Epithelial cell of proximal tubule (primary cell): Measurements from ENCODE around the gene PLCH2. TPM values are rescaled to one million over a fixed set of nuclear protein-coding genes. Genes with fewer than 3 reads are reported as not detected.

Source experiments
- DNase-seq: peaks from one replicate; pipeline ENCODE4 v3.0.0-alpha.2; 2011; ENCODE audit warnings: low read depth
- H3K4me3 ChIP-seq: 2 replicates; pipeline ENCODE4 v1.5.1; 2011; ENCODE audit warnings: low read depth, mild to moderate bottlenecking, low read length
- total RNA-seq: library from RNA; depleted of rRNA; stranded (reverse); fragments of >200 nt; gene quantifications from 2 replicates; pipeline ENCODE4 v1.2.3, GENCODE V29; 2015
- TF ChIP-seq, protein P1 (sequence below): conservative IDR thresholded peaks from 2 replicates; pipeline ENCODE4 v1.5.1; 2012; ENCODE audit warnings: low read depth, mild to moderate bottlenecking, low read length

The PLCH2 gene
- total RNA-seq, 1 donor from 2014 or later: 0.12 TPM

- TF ChIP-seq, protein P1, sequence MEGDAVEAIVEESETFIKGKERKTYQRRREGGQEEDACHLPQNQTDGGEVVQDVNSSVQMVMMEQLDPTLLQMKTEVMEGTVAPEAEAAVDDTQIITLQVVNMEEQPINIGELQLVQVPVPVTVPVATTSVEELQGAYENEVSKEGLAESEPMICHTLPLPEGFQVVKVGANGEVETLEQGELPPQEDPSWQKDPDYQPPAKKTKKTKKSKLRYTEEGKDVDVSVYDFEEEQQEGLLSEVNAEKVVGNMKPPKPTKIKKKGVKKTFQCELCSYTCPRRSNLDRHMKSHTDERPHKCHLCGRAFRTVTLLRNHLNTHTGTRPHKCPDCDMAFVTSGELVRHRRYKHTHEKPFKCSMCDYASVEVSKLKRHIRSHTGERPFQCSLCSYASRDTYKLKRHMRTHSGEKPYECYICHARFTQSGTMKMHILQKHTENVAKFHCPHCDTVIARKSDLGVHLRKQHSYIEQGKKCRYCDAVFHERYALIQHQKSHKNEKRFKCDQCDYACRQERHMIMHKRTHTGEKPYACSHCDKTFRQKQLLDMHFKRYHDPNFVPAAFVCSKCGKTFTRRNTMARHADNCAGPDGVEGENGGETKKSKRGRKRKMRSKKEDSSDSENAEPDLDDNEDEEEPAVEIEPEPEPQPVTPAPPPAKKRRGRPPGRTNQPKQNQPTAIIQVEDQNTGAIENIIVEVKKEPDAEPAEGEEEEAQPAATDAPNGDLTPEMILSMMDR: no peak
- no peak overlapping the region for H3K4me3 ChIP-seq
- DNase-seq: no peak
Observed at GRCh38 chr1:2530513-2531361, 54.6 kb downstream of the PLCH2 start.

DNA sequence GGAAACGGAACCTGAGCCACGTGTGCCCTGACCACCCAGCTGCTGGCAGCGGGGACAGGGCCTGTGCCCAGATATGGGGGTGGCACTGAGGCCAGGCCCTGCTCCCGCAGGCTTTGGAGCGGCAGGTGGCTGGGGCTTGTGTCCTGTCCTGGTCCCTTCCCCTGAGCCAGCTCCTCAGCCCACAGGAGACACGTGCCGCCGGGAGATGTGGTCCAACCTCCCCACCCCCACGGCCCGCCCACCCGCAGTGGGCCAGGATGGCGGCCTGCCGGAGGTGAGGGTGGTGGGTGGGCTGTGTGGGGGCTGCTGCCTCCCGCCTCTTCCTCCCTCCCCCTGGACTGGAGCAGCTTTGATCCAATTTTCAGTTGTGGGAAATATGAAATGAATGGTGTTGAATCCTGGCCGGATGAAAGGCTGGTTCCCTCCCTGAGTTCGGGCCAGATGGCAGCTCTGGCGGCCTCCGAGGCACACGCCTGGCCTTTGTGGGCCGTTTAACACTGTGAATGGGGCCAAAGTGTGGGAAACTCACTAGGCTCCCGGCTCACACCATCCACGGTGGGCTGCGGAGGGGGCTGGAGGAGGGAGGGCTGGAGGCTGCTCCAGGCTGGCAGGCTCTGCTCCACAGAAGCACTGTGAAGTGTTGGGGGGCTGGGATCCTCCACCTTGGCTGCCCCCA is 56.5 kb downstream of the PLCH2 start:
- TF ChIP-seq, protein P1: no peak
- no peak for DNase-seq
- no peak overlapping the region for H3K4me3 ChIP-seq

DNA sequence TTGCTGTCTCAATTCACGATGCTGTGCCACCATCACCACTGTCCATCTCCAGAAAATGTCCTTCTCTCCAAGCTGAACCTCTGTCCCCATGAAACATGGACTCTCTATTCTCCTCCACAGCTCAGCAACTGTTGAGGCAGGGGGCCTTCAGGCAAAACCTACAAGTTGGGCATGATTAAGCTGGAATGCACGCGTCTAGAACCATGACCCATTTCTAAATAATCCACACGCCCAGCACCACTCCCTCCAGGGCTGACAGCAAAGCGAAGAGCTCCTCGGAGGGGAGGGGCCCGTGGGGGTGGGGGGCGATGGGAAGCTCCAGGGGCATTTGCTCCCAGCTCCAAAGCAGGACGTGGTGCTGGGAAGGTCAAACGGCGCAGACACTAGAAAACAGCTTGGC is 57.3 kb downstream of the PLCH2 start:
- DNase-seq: no peak
- H3K4me3 ChIP-seq: no peak overlapping the region
- TF ChIP-seq, protein P1: no peak

- no peak for DNase-seq
- no peak overlapping the region for H3K4me3 ChIP-seq
- TF ChIP-seq, protein P1: no peak
Observed at GRCh38 chr1:2534315-2534686, 58.2 kb downstream of the PLCH2 start.

- no peak overlapping the region for H3K4me3 ChIP-seq
- no peak for DNase-seq
- TF ChIP-seq, protein P1: no peak
Observed at GRCh38 chr1:2534687-2535441, 58.8 kb downstream of the PLCH2 start.

DNA sequence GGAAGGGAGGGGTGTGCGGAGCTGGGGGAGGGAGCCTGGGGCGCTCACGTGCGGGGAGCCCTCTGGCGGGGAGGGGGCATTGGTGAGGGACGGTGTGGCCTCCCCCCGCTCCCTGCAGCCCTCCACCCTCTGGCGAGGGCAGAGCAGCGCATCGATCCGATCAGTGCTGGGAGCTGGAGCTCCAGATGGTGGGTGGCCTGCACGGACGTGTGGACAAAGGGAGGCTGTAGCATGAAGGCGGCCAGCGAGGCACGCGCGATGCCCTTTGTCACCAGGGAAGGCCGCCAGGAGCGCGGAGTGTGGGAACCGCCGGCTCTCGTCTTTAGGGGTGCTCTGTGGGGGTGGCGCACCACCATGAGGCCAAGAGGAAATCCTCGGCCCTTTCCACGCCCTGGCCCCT is 59.4 kb downstream of the PLCH2 start:
- no peak for DNase-seq
- H3K4me3 ChIP-seq: no peak overlapping the region
- TF ChIP-seq, protein P1: no peak
